HG03354 (cell line): ENCODE measurements around the gene PRKCH.

Experiments
- ATAC-seq: cut with Tn5 transposase; IDR thresholded peaks from one replicate; pipeline ENCODE4 v1.9.1; 2021; ENCODE audit warnings: mild to moderate bottlenecking; ENCODE audit not compliant: unreplicated experiment, poor library complexity, severe bottlenecking

Gene PRKCH

DNA sequence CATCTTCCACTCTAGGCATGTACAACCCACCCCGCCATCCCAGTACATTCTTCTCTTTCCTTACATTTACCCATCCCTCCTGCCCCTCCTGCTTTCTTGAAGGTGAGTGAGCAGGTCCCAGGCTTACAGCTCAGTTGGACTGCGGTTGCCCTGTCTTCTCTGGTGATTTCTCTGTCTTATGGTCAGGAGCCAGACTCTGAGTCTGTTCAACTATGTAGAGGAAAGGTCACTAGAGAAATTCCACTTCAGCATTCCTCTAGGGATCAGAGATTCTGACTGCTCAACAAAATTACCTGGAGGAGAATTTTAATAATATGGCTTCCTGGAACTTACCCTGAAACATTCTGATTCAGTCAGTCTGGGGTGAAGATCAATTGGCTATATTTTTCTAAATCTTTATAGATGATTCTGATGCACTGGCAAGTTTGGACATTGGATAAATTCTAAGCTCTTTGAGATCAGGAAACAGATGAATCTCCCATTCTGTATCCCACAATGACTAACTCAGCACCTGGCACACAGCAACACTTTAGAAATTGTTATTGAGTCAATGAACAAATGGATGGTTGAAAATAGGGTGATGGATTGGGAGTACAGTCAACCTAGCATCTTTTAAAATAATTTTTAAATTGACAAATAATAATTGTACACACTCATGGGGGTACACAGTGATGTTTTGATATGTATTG is 245.3 kb downstream of the PRKCH start:
- ATAC-seq, result no peak

DNA sequence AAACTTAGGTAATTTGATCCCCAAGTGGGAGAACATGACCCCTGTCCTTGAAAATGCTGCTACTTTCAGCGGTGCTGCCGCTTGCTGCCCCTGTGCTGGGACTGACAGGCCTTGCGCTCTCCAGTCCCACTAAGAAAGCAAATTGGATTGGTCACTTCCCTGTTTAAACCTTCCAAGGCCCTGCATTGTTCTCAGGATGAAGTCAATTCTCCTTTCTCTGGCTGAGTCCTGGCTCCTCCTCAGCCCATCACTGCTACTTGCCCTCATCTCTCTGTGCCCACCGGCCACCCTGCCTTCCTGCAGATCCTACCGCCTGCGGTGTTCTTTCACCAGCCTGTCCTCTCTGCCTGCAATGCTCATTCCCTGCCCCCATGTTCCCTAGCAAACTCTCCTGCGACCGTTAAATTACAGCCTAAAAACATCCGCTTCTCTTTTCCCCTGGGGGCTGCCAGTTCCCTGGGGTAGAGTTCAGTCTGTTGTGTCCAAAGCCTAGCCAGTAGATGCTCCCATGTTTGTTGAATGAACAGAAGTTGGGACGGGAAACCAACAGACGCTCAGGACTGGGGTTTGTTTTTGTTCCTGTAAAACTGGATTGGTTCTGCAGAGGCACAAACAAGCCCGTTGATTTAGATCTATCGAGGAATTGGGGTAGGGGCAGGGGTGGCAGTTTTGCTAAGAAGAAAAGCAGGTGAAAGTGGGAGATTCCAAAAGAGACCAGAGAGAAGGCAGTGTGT is 246.6 kb downstream of the PRKCH start:
- ATAC-seq, result peak; percentile 9

DNA sequence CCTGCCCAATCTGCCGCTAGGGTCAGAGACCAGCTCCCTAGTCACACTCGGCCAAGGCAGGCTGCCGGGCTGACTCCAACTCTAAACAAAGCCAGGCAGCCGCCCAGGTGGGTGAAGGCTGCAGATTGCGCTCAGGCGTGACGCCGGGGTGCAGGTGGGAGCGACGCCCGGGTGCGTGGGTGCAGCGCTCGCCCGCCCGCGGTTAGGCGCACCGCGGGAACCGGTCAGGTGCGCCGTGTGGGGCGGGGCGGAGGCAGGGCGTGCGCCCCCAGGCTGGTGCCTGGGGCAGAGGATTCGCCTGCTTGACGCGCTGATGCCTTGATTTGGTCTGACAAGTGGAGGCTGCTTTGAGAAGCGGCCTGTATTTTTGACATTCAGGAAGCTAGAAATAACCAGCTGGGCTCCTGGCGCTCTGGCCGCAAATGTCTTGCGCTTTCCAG is 247.2 kb downstream of the PRKCH start:
- ATAC-seq, result peak; percentile 87

DNA sequence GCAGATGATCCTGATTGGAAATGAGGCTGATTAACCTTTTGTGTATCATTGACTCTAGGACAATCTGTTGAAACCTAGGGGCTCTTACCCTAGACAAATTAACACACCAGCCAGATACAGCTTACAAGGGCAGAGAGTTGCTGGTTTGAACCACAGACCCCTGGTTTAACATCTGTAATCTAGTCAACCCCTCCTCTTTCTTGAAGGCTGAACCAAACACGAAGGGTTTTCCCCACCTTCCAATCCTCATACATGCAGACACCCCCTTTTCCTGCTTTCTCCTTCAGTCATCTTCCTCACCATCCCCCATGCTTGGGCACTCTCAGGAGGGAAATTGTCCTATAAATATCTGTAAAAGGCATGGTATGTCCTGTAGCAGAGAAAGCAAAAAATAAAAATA is 247.9 kb downstream of the PRKCH start:
- no peak for ATAC-seq

DNA sequence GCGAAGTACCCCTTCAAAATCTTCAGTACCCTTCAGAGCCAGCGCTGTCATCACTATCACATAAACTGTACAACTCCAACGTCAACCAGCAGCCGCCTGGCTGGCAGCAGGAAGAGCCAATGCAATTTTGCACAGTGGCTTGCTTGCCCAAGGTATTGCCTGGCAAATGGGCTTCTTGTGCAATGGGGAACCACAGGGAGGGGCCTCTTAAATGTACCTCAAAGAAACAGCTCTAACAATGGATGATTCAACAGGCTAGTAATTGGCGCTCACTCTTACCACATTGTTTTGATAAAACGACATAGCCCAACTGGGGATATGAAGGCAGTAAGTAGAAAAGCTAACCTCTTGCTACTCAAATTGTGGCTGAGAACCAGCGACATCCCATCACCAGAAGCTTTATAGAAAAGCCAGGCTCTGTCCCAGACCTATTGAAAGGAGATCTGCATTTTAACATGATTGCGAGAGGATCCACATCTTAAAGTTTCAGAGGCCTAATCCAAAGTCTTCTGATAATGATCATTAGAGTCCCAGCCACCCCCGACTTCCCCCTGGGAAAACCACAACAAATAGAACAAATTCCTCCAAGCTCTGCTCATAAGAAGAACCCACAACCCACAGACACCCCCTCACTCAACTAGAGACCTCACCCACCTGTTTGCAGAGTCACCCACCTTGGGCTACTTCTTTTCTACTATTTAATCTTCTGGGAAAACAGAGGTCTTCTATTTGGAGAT is 248.6 kb downstream of the PRKCH start:
- no peak for ATAC-seq

DNA sequence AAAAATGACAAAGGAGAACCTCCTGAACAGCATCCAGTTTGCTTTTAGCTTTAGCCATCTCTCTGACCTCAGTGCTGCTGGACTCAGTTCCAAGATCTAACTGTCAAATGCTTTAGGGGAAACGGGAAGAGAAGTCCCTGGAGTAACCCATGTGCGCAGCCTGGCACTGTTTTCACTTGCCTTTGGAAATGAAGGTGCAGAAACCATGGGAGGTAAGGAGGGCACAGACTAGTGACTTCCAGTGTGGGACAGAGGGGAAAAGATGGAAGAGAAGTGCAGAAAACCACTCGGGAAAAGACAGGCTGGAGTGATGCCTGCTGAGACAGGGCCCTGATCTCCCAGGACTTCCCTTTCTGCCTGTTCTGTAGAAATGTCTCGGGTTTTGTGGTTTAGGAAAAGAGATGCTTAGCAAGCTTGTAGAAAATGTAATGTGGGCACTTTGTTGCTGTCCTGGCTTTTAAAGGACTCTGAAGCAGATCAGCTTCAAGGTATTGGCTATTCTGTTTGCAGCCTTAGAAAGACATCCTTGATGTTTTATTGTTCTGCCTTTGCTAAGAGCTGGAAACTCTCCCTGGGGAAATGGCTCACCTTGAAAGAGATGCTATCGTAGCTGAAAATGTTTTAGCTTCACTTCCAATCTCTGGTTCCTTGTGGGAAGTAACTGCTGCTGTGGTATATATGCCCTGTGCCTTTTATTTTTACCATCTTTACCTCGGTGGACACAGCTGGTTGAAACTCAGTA is 249.3 kb downstream of the PRKCH start:
- no peak for ATAC-seq

DNA sequence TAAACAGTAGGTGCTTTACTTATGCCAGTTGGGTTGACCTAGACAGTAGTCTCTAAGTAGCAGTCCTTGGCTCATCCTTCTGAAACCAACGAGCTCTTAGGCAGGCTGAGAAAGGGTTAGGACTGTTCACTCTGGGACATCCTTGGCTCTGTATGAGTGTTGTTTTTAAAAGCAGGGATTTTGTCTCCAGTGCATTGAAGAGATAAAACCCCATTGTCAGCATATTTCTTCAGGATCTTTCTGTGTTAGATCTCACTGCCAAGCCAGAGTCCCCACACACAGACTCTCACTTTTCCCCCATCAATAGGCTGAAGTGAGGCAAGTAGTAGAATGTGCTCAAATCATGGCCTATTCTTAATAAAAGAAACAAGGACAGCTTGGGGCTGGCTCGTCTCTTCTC is 250.5 kb downstream of the PRKCH start:
- ATAC-seq, result no peak

DNA sequence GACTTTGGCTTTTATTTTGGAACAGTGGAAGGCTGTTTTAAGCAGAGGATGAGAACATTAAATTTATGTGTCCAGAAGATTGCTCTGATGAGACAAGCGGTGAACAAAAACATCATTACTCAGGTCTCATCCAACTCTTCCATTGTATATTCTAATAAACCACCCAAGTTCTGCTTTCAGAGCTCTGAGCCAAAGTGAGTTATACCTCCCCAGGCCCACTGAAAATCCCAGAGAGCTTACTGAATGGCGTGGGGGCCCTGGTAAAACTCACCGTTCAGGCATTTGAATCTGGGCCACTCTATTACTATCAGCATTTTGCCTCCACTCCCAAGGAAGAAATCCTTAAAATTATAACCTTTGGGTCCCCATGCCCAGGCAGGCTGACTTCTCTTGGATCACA is 251.9 kb downstream of the PRKCH start:
- no peak for ATAC-seq

DNA sequence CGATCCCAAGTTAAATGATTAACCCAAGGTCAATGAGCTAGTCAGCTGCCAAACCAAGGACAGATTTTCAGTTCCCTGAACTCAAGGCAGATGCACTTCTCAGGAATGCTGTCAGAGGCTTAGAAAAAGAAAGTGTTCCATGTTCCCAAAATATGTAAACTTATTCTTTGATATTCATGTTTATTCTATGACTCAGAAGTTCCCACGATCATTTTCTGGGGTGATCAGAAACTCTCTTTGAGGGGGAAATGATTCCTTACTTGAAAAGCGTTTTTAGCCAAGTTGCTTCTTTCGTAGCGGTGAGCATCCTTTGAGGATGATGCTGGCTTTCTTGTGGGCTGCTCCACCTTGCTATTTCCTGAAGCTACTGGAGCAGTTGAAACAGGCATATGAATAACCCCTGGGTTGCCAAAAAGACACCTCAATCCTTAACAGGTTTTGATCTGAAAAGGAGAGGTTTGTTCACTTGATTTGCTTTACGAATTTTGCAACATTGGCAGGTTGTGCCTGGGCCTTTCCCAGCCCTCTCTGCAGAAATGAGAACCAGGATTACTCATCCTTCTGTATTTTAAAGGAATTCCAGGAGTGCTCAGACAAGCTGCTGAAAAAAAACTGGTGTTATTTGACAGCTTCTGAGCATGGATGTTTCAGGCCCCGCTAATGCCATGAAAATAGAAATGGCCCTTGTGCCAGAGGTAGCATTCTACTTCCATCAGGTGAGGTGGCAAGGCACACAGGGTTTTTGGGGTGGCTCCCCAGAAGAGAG is 252.6 kb downstream of the PRKCH start:
- no peak for ATAC-seq

DNA sequence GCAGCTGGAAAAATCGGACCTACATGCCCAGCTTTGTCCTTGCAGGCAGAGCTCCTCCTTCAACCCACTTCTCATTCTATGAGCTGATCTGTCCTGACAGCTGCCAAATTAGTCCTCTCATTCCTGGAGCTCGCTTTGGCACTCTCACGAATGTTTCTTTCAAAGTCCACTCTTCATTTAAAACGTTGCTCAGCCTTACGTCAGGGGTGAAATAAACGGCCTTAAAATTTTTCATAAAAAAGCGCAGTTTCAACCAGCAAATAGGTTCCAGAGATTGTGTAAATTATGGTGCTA is 253.1 kb downstream of the PRKCH start:
- ATAC-seq, result no peak

DNA sequence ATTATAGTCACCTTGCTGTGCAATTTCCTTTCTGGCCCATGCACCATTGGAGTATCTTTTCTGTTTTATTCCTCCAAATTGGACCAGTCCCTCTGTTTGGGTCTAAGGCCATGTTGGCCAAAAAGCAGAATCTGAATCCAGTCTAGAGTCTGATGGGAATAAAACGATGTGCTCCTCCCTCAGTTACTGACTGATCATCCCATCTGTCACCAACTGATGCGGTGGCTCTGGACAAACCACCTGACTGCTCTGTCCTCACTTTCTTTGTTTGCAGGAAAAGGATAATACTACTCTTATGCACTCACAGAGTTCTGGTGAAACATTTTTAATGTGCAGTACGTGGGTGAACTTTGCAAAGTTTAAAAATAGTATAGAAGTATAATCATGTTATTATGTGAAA is 253.7 kb downstream of the PRKCH start:
- no peak for ATAC-seq

DNA sequence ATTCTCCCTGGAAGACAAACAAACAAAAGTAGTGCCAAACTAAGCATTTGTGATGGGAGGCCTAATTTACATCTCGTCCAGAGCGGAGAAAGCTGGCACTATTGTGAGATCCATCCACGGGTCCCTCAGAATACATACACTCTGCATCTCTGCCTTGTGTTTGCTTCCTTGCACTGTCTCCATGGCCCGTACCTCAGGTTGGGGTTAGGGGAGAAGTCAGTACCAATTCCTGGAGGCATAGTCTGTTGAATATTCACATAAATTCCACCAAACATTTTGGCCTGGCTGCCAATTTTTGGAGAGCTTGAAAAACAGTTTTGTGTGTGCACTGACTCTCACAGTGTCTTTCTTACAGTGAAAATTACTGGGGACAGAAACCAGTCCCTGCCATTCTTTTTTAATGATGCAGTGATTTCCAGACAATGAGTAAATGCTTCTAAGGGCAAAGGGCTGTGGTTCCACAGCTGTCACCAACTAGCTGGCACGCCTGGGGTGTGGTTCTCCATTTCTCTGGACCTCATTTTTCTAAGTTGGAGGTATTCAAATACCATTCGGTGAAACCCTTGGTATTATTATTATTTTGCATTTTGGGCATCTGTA is 254.3 kb downstream of the PRKCH start:
- no peak for ATAC-seq

DNA sequence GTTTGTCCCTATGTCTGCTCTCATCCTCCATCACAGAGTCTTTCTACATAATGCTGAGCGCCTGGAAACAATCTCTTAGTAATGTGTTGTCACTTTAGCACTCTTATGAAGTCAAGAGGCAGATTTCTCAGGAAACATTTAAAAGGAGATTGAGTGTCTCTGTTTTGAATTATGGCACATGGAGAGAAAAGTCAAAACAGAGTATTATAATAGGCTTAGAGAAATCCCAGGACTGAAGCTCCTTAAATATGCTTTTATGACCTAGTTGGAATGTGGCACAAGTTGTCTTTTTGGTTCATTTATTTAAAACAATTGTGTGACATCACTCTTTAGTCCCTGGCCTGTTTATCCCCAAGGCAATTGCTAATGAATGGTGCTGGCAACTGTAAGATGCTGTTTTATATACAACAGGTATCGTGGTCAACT is 256.1 kb downstream of the PRKCH start:
- ATAC-seq, result no peak

DNA sequence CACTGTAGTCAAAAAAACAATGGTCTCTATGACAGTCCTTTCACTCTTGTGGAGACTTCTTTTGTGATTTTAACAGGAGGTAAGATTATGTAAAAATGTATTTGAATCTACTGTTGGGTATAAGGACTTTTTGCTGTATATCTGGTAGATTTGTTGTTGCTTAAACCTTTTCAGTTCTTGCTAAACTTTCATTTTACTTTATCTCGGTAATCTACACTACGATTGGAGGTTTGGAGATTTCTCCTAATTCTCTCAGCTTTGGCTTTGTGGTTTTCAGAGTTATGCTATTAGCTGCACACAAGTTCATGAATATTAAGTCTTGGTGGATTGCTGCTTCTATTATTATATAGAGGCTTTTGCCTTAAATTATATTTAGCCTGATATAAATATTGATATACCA is 257.4 kb downstream of the PRKCH start:
- no peak for ATAC-seq

DNA sequence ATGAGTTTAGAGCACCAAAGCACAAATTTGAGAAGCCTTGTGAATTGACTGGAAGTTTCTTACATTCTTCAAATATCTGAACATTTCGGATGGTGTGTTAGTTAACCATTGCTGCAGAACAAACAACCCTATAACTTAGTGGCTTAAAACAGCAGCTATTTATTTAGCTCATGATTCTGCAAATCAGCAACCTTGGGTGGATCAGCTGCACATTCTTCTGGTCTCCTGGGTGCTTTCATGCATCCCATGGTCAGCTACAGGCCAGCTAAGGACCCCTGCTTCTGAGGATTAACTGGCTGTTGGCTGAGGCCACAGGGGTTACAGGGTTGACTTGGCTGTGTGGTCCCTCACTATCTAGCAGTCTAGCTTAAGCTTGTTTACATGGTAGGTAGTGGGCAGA is 260.0 kb downstream of the PRKCH start:
- ATAC-seq, result no peak

DNA sequence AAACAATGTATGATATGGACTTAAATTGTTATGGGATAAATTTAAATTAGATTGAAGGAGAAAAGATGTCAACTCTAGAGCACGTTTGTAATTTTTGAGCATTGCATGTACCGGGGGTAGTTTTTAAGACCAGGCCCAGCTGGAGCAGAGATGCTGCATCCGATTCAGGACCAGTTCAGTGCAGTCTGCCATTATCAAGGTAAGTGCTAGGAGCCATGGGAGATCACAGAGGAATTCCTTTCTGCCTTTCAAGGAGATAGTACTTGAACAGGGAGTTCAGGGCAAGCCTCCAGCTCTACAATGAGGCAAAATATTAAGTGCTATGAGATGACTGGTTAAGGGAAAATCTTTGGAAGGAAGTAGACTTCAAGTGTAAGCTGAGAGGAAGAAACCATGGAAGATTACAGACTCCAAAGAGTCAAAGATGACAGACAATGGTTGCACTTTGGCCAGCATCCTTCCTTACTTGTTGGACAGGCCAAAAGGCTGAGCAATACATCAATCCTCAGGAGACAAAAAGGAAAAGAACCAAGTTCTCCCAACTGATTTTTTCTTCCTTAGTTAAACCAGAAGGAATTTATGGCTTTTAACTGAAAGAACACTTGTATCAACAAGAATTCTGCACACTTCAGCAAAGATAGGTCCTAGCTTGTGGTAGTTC is 260.7 kb downstream of the PRKCH start:
- no peak for ATAC-seq

DNA sequence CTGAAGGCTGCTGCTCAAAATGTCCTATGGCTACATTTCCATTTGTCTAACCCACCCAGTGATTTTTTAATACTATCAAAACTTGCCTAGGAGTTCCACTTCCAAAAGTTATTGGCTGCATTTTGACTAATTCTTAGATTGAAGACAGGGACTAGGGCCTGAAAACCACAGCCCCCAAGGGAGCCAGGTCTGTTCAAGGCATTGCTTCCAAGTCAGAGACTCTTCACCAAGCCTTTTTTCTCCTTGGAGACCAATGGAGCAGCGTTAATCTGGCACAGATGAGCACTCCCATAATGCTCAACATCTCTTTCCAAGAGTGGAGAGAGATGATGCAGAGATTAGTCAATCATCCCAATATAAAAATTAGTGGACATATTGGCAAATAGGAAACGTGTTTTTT is 261.4 kb downstream of the PRKCH start:
- ATAC-seq, result no peak

DNA sequence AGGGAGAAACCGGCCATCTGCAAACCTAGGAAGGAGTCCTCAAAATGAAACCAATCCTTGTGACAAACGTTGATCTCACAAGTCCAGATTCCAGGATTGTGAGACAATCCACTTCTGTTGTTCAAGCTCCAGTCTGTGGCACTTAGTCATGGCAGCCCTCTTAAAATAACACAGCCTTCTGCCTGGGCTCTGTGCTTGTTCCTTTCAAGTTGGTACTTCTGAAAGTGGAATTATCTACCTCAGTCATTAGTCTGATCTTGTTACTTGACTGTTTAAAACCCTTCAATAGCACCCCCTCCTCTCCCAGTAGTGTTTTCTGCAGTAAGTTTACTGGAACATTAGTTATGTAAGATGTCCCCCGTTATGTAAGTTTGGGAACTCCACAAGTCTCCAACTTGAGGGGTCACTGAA is 263.0 kb downstream of the PRKCH start:
- no peak for ATAC-seq
